Natural killer cell (primary cell): ENCODE data around the gene BTG1. TPM values are rescaled to one million over a fixed set of nuclear protein-coding genes. Genes with fewer than 3 reads are reported as not detected.
A peak's percentile ranks its signal among the peaks of the same experiment; 100 is the strongest.

ENCODE experiments used
- ATAC-seq, 3 donors: fragments of 150-1000 bp in 2 of 3; fragments of 200-7000 bp in 1 of 3; cut with Tn5 transposase; 1 replicate in 1 of 3; 2 replicates in 2 of 3; pipeline ENCODE4 v1.10.0; 2021; ENCODE audit warnings: mild to moderate bottlenecking in 2 of 3, moderate library complexity in 2 of 3
- DNase-seq, 2 donors: peaks; one replicate each; pipeline versions ENCODE4 v3.0.0 to v3.0.0-alpha.2; 2013 to 2021; ENCODE audit warnings: mixed read lengths in 1 of 2
- H3K27ac ChIP-seq: one replicate; pipeline ENCODE4 v1.5.1; 2013; ENCODE audit warnings: mild to moderate bottlenecking, low read length
- H3K27me3 ChIP-seq: one replicate; pipeline ENCODE4 v1.6.1; 2013; ENCODE audit warnings: low read length; ENCODE audit not compliant: control insufficient read depth, insufficient read depth
- H3K36me3 ChIP-seq: one replicate; pipeline ENCODE4 v1.6.1; 2013; ENCODE audit warnings: low read length; ENCODE audit not compliant: control insufficient read depth, insufficient read depth
- H3K4me1 ChIP-seq: one replicate; pipeline ENCODE4 v1.6.1; 2013; ENCODE audit warnings: low read length; ENCODE audit not compliant: control insufficient read depth, insufficient read depth
- H3K4me3 ChIP-seq: one replicate; pipeline ENCODE4 v1.5.1; 2013; ENCODE audit warnings: low read length
- H3K9me3 ChIP-seq: one replicate; pipeline ENCODE4 v1.6.1; 2013; ENCODE audit warnings: low read length; ENCODE audit not compliant: control insufficient read depth, insufficient read depth
- H3K27ac Mint-ChIP-seq, 2 donors: one replicate each; pipeline ENCODE4 v1.8.0; 2022; ENCODE audit warnings: mild to moderate bottlenecking in 2 of 2, mixed read lengths in 2 of 2, moderate library complexity in 1 of 2
- H3K27me3 Mint-ChIP-seq, 2 donors: one replicate each; pipeline ENCODE4 v1.8.0; 2022; ENCODE audit warnings: low read depth in 2 of 2, mixed read lengths in 2 of 2
- H3K36me3 Mint-ChIP-seq: one replicate; pipeline ENCODE4 v1.8.0; 2022; ENCODE audit warnings: mixed read lengths
- H3K4me1 Mint-ChIP-seq, 2 donors: one replicate each; pipeline ENCODE4 v1.8.0; 2022; ENCODE audit warnings: mixed read lengths in 2 of 2
- H3K4me3 Mint-ChIP-seq: one replicate; pipeline ENCODE4 v1.8.0; 2022; ENCODE audit warnings: mild to moderate bottlenecking, moderate library complexity, mixed read lengths
- H3K9me3 Mint-ChIP-seq, 2 donors: one replicate each; pipeline ENCODE4 v1.8.0; 2022; ENCODE audit warnings: mixed read lengths in 2 of 2
- CTCF ChIP-seq: fragments of 200-600 bp; IDR thresholded peaks from one replicate; pipeline ENCODE4 v1.8.0; 2022; ENCODE audit warnings: antibody characterized with exemption
- WGBS: methylation state at CpG from one replicate; pipeline ENCODE4 v1.1.7; 2013; ENCODE audit warnings: missing lambda C conversion rate; ENCODE audit not compliant: insufficient coverage; 5-methylcytosine and 5-hydroxymethylcytosine counted together
- intact Hi-C: fragments of 100-400 bp; cut with micrococcal nuclease; formaldehyde crosslinking; loops from one replicate; pipeline ENCODE4 v1.14.2; 2022
- total RNA-seq, 4 donors: library from RNA; stranded (reverse); fragments of 120-200 nt in 1 of 4; gene quantifications; one replicate each; pipeline versions ENCODE4 v1.2.3 to v1.2.4, GENCODE V29; 2013 to 2022

Gene BTG1
- total RNA-seq, 3 donors from 2014 or later (not counting 1 experiment from before 2014, with no cell fraction given): 801 to 1,037 (median 830) TPM

DNA sequence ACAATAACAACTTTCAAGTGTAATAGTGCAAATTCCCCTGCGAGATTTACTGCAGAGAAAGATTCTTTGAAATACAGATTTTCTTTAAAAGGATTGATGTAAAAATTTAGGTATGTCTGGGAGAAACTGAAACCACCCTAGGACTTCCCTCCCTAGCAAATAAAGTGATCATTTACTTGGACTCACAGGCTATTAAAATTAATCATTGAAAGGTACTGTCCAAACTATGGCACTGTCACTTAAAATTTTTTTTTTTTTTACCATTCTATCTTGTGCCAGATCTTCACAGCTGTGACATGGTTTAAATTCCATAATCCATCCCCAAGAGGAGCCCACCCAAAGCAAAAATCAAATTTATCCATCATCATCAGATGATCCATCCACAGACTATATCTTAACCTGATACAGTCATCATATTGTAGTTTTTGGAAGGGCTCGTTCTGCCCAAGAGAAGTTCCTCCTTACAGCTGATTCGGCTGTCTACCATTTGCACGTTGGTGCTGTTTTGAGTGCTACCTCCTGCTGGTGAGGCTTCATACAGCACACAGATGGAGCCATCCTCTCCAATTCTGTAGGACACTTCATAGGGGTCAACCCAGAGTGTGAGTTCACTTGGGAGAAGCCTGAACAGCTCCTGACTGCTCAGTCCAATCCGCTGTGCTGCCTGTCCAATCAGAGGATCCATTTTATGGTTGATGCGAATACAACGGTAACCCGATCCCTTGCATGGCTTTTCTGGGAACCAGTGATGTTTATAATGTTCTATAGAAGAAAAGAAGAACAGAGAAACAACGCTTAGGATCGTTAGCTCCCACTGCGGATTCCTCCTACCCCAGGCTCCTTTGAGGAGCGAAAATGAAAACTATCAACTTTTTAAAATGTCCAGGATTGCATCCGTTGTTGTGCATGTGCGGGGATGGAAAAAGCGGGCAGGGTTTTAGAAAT lies 1.7 kb downstream of the BTG1 start:
- no peaks in the 10 kb centered on the region for H3K4me1 ChIP-seq
- TF ChIP-seq CTCF: peak; percentile 66

DNA sequence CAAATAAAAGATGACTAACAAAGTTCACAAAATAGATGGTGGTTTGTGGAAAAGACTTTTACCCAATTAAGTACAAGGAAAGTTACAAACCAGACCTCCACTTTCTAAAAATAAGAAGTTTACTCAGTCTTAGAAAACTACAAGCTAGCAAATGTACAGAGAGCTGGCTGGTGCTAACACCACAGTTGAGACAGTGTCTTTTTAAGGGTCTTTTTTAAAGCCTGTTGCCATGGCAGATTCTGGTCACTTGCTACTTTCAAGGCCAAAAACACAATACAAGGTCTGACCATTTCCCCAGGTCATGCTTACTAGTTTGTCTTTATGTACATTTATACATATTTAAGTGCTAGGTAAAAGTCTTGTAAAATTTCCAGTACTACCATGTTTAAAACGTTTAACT lies 2.4 kb downstream of the BTG1 start:
- DNase-seq: peak in 1 of 2 donors; percentile 38
- no peaks in the 10 kb centered on the region for H3K9me3 Mint-ChIP-seq
- H3K27me3 ChIP-seq: no peaks in the 10 kb centered on the region
- H3K4me1 ChIP-seq: no peaks in the 10 kb centered on the region
- peak overlapping the region; percentile 98 to 99 for H3K27ac Mint-ChIP-seq
- no peak for ATAC-seq
- H3K36me3 ChIP-seq: peaks cover 55% of the 10 kb centered on the region
- TF ChIP-seq CTCF: no peak
- no peaks in the 10 kb centered on the region for H3K27me3 Mint-ChIP-seq
- H3K4me3 Mint-ChIP-seq: peak overlapping the region; percentile 88
- intact Hi-C loops: loop anchor here (5.0 to 10.0 kb wide), 3 partner anchors 156 to 758 kb away; no protein-coding TSS in a partner anchor
- H3K9me3 ChIP-seq: no peaks in the 10 kb centered on the region
- no CpG with 5 or more reads among the region's 1 CpG for WGBS
- peak overlapping the region; percentile 94 for H3K27ac ChIP-seq
- peak overlapping the region; percentile 88 for H3K4me3 ChIP-seq
- H3K36me3 Mint-ChIP-seq: peaks cover 47% of the 10 kb centered on the region
- peaks cover 49 to 70% of the 10 kb centered on the region in 2 donors for H3K4me1 Mint-ChIP-seq

More for the DNA sequence above, 1.7 kb downstream of the BTG1 start:
- peak; percentile 61 to 86 for DNase-seq
- Histone ChIP-seq H3K9me3 (no peaks in the 10 kb centered on the region), H3K4me3 (peak overlapping the region; percentile 88), H3K27ac (peak overlapping the region; percentile 94), H3K27me3 (no peaks in the 10 kb centered on the region), H3K36me3 (peaks cover 48% of the 10 kb centered on the region)
- no peaks in the 10 kb centered on the region for H3K27me3 Mint-ChIP-seq
- 0% methylated on average over 14 of the region's 15 CpGs for WGBS
- no peaks in the 10 kb centered on the region for H3K9me3 Mint-ChIP-seq
- intact Hi-C loops: loop anchor here (1.0 to 10.0 kb wide), 7 partner anchors 109 to 759 kb away; no protein-coding TSS in a partner anchor
- peak overlapping the region; percentile 88 for H3K4me3 Mint-ChIP-seq
- ATAC-seq: peak; percentile 16 to 40 (median 21)
- H3K4me1 Mint-ChIP-seq: peaks cover 42 to 63% of the 10 kb centered on the region in 2 donors
- H3K36me3 Mint-ChIP-seq: peaks cover 47% of the 10 kb centered on the region
- peak overlapping the region; percentile 98 to 99 for H3K27ac Mint-ChIP-seq

GRCh38 chr12:92142251-92142926 lies 3.3 kb downstream of the BTG1 start:
- no peaks in the 10 kb centered on the region for H3K27me3 ChIP-seq
- H3K9me3 ChIP-seq: no peaks in the 10 kb centered on the region
- peak overlapping the region; percentile 51 for H3K27ac ChIP-seq
- no peak for ATAC-seq
- peaks cover 58% of the 10 kb centered on the region for H3K36me3 ChIP-seq
- intact Hi-C loops: loop anchor here (5.0 to 10.0 kb wide), 3 partner anchors 155 to 758 kb away; no protein-coding TSS in a partner anchor
- peak overlapping the region; percentile 88 for H3K4me3 ChIP-seq
- peak in 1 of 2 donors; percentile 36 for DNase-seq
- peaks cover 57 to 75% of the 10 kb centered on the region in 2 donors for H3K4me1 Mint-ChIP-seq
- TF ChIP-seq CTCF: no peak
- H3K27ac Mint-ChIP-seq: peak overlapping the region; percentile 98 to 99
- 0% methylated on average over 1 of the region's 5 CpGs for WGBS
- H3K4me3 Mint-ChIP-seq: peak overlapping the region; percentile 88
- no peaks in the 10 kb centered on the region for H3K9me3 Mint-ChIP-seq
- no peaks in the 10 kb centered on the region for H3K4me1 ChIP-seq
- peaks cover 47% of the 10 kb centered on the region for H3K36me3 Mint-ChIP-seq
- no peaks in the 10 kb centered on the region for H3K27me3 Mint-ChIP-seq
